HepG2 (cell line): ENCODE data around the gene TPRA1. TPM values are rescaled to one million over a fixed set of nuclear protein-coding genes. Genes with fewer than 3 reads are reported as not detected.

Source experiments
- ATAC-seq: fragments of 200-7000 bp; cut with Tn5 transposase; 3 replicates; pipeline ENCODE4 v1.9.1; 2020; ENCODE audit warnings: mild to moderate bottlenecking, moderate library complexity
- BruUV-seq: library from RNA; stranded (reverse); fragments of 400-500 nt; replicated peaks from 2 replicates; lab custom pipeline; 2021; lab: Mats Ljungman, UMichigan
- CTCF ChIA-PET: fragments of 300-600 bp; formaldehyde crosslinking; extraction: SDS; loops from one replicate; lab custom pipeline; 2021; ENCODE audit warnings: low total read pairs, inconsistent platforms, low intra/inter-chr PET ratio; lab: Yijun Ruan, JAX
- POLR2A ChIA-PET: fragments of 350-600 bp; sonication (Branson Sonifier 250); formaldehyde crosslinking; loops from one replicate; lab custom pipeline; 2020; ENCODE audit warnings: antibody characterized with exemption, inconsistent platforms; lab: Yijun Ruan, JAX
- DNase-seq: peaks from one replicate; pipeline ENCODE4 v3.0.0-alpha.2; 2015; ENCODE audit warnings: low spot score
- FAIRE-seq: peaks from 3 replicates; lab custom pipeline; 2011; peaks lifted over from hg19 to GRCh38; lab: Jason Lieb, UNC
- H2AFZ ChIP-seq: one replicate; pipeline ENCODE4 v1.6.1; 2011; ENCODE audit warnings: low read length, inconsistent platforms
- H3K27ac ChIP-seq: fragments of 300-600 bp; 3 replicates; pipeline ENCODE4 v1.8.0; 2011; ENCODE audit warnings: mixed run types, mild to moderate bottlenecking, mixed read lengths, low read length, inconsistent platforms; ENCODE audit not compliant: insufficient read depth; ENCODE audit errors: extremely low read length
- H3K27me3 ChIP-seq, 2 experiments: fragments of 200-600 bp in 1 of 2; 2 replicates in 1 of 2; 3 replicates in 1 of 2; pipeline versions ENCODE4 v1.6.0 to v1.8.0; 2011; ENCODE audit warnings: low read length in 2 of 2, mild to moderate bottlenecking in 2 of 2, moderate library complexity in 2 of 2, inconsistent platforms in 1 of 2; ENCODE audit not compliant: insufficient read depth in 2 of 2, control insufficient read depth in 1 of 2
- H3K36me3 ChIP-seq, 2 experiments: fragments of 200-600 bp in 1 of 2; replicated peaks in 1 of 2; 2 replicates in 1 of 2; 3 replicates in 1 of 2; pipeline versions ENCODE4 v1.5.1 to v1.8.0; 2011; ENCODE audit warnings: low read length in 2 of 2, inconsistent platforms in 1 of 2; ENCODE audit not compliant: insufficient read depth in 2 of 2, control insufficient read depth in 1 of 2
- H3K4me1 ChIP-seq: 2 replicates; pipeline ENCODE4 v1.5.1; 2012; ENCODE audit warnings: low read length, inconsistent platforms; ENCODE audit not compliant: insufficient read depth
- H3K4me2 ChIP-seq: 2 replicates; pipeline ENCODE4 v1.6.0; 2011; ENCODE audit warnings: low read depth, low read length, inconsistent platforms
- H3K4me3 ChIP-seq, 3 experiments: fragments of 200-600 bp in 1 of 3; sonication (generic), shearing (Covaris generic) in 1 of 3; replicated peaks in 1 of 3; 2 replicates each; pipeline ENCODE4 v1.5.1; 2011 to 2016; ENCODE audit warnings: low read length in 3 of 3, inconsistent platforms in 2 of 3, low read depth in 2 of 3, mild to moderate bottlenecking in 2 of 3, control low read depth in 1 of 3, mixed read lengths in 1 of 3; ENCODE audit not compliant: insufficient read depth in 1 of 3
- H3K79me2 ChIP-seq: one replicate; pipeline ENCODE4 v1.6.1; 2011; ENCODE audit warnings: low read length, inconsistent platforms; ENCODE audit not compliant: insufficient read depth
- H3K9ac ChIP-seq: 2 replicates; pipeline ENCODE4 v1.6.0; 2011; ENCODE audit warnings: mild to moderate bottlenecking, low read depth, low read length, inconsistent platforms; ENCODE audit not compliant: insufficient read depth
- H3K9me3 ChIP-seq: 2 replicates; pipeline ENCODE4 v1.5.1; 2012; ENCODE audit warnings: mild to moderate bottlenecking, low read length
- H4K20me1 ChIP-seq: 2 replicates; pipeline ENCODE4 v1.6.0; 2011; ENCODE audit warnings: inconsistent platforms, mild to moderate bottlenecking, low read length, moderate library complexity; ENCODE audit not compliant: insufficient read depth
- ARHGAP35 ChIP-seq: sonication (generic); formaldehyde crosslinking; IDR thresholded peaks from 2 replicates; pipeline ENCODE4 v1.9.0; 2022; ENCODE audit warnings: mild to moderate bottlenecking, inconsistent platforms, moderate library complexity, missing genetic modification reagents, borderline replicate concordance
- FOXA3 ChIP-seq: IDR thresholded peaks from 2 replicates; pipeline ENCODE4 v1.6.1; 2016; ENCODE audit warnings: missing genetic modification reagents, missing compliant biosample characterization
- HIVEP1 ChIP-seq: sonication (generic); formaldehyde crosslinking; IDR thresholded peaks from 2 replicates; pipeline ENCODE4 v1.4.0; 2020; ENCODE audit warnings: mild to moderate bottlenecking, missing genetic modification reagents
- HNF4A ChIP-seq: sonication (generic); formaldehyde crosslinking; IDR thresholded peaks from 2 replicates; pipeline ENCODE4 v1.4.0; 2020; ENCODE audit warnings: missing genetic modification reagents
- TAF1 ChIP-seq: sonication (generic); formaldehyde crosslinking; IDR thresholded peaks from 2 replicates; pipeline ENCODE4 v1.4.0; 2020; ENCODE audit warnings: missing genetic modification reagents
- ZNF326 ChIP-seq: sonication (generic); formaldehyde crosslinking; IDR thresholded peaks from 2 replicates; pipeline ENCODE4 v1.4.0; 2020; ENCODE audit warnings: missing genetic modification reagents, borderline replicate concordance
- ZNF564 ChIP-seq: sonication (generic); formaldehyde crosslinking; IDR thresholded peaks from 2 replicates; pipeline ENCODE4 v1.8.1; 2023; ENCODE audit warnings: mild to moderate bottlenecking, missing genetic modification reagents
- ZNF749 ChIP-seq: sonication (generic); formaldehyde crosslinking; IDR thresholded peaks from 2 replicates; pipeline ENCODE4 v1.8.0; 2022; ENCODE audit warnings: mild to moderate bottlenecking, missing genetic modification reagents, moderate library complexity, borderline replicate concordance
- WGBS: methylation state at CpG from one replicate; pipeline ENCODE4 v1.1.6; 2017; ENCODE audit warnings: low lambda C conversion rate; 5-methylcytosine and 5-hydroxymethylcytosine counted together
- in situ Hi-C: cut with HindIII; loops from 2 replicates; pipeline ENCODE4 v1.10.0; 2017; ENCODE audit warnings: low pct_unique_long_range_greater_than_20kb; ENCODE audit not compliant: extremely low pct_ligation_motif_present
- intact Hi-C: fragments of 100-400 bp; cut with micrococcal nuclease; formaldehyde crosslinking; loops from one replicate; pipeline ENCODE4 v1.10.0; 2022; ENCODE audit not compliant: unreplicated experiment
- polyA plus RNA-seq, 8 experiments: library from polyadenylated mRNA; depleted of rRNA in 3 of 8; stranded (reverse) in 7 of 8; unstranded in 1 of 8; fragments of >200 nt; fragmentation: Illumina TruSeq in 4 of 8; extraction: Trizol in 4 of 8; gene quantifications; 2 replicates each; pipeline versions ENCODE4 v1.2.1 to v1.2.3, GENCODE V29; 2011 to 2016; ENCODE audit warnings: low read depth in 4 of 8, missing spikeins in 1 of 8, mixed read lengths in 1 of 8; ENCODE audit not compliant: insufficient read depth in 1 of 8
- total RNA-seq, 5 experiments: library from RNA; depleted of rRNA; stranded (reverse); fragments of >200 nt; fragmentation: Illumina TruSeq; extraction: Trizol; gene quantifications; 2 replicates each; pipeline ENCODE4 v1.2.3, GENCODE V29; 2016; ENCODE audit warnings: low read depth in 1 of 5
- TF ChIP-seq, protein P1 (sequence below): sonication (generic); formaldehyde crosslinking; IDR thresholded peaks from 2 replicates; pipeline ENCODE4 v1.4.0; 2020; ENCODE audit warnings: missing genetic modification reagents
- TF ChIP-seq, protein P2 (sequence below): IDR thresholded peaks from 2 replicates; pipeline ENCODE4 v1.6.1; 2012; ENCODE audit warnings: inconsistent platforms
- TF ChIP-seq, protein P3 (sequence below): IDR thresholded peaks from 2 replicates; pipeline ENCODE4 v1.6.1; 2016; ENCODE audit warnings: missing compliant biosample characterization, missing genetic modification reagents, borderline replicate concordance
- TF ChIP-seq, protein P4 (sequence below): sonication (generic); formaldehyde crosslinking; IDR thresholded peaks from 2 replicates; pipeline ENCODE4 v1.4.0; 2020; ENCODE audit warnings: missing genetic modification reagents, borderline replicate concordance

TPRA1 gene
- total and polyA plus RNA-seq, 2 of the 13 experiments (the other 11 are each of a cell fraction or from before 2014, with no cell fraction given): 25.4 to 25.8 TPM

DNA sequence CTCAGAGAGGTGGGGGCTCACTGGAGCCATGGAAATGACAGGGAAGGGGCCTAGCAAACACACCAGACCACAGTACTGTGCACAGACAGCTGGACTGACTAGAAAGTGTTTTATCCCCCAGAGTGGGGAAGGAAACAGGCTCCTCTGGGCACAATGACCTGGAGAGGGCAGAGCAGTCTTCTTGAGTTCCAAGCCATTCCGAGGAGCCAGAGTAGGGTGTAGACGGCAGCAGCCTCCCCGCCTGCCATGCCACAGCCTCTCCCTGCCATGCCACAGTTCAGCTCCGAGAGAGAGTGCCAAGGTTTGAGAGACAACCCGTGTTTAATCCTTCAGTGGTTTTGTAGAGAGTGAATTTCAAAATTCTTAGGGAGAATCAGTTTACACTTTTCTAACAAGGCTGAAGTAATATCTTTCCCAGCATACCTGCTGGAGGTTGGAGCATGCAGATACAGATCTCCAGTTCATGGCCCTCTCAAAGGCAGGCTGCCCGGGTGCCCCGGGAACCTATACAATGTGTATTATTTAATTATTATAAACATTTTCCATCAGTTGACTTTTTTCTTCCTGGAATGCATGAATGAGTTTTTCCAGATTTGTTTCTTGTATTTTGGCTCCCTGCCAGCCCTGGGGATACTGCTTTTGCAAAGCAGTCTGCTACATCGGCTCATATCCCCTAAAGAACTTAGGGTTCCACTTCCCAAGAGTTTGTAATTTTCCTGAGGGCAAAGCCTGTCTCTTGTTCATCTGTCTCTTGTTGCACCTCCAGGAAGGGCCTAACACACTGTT, 41.7 kb upstream of the TPRA1 start:
- CTCF ChIA-PET: no interaction called here
- Histone ChIP-seq H3K4me1 (peaks cover 21% of the 10 kb centered on the region), H3K79me2 (no peaks in the 10 kb centered on the region), H3K4me2 (no peak overlapping the region), H3K27ac (no peak overlapping the region), H3K9me3 (no peaks in the 10 kb centered on the region), H3K27me3 (peaks cover 2 to 7% of the 10 kb centered on the region in 2 experiments), H3K36me3 (no peaks in the 10 kb centered on the region), H3K4me3 (no peak overlapping the region), H3K9ac (no peak overlapping the region), H4K20me1 (no peaks in the 10 kb centered on the region; the same call in 1 of the 2 replicates), H2AFZ (no peak overlapping the region)
- no TSS peak for BruUV-seq
- WGBS: 88% methylated on average over 8 of the region's 8 CpGs
- ATAC-seq: no peak
- DNase-seq: no peak
- POLR2A ChIA-PET: no interaction called here
- TF ChIP-seq, protein P1, sequence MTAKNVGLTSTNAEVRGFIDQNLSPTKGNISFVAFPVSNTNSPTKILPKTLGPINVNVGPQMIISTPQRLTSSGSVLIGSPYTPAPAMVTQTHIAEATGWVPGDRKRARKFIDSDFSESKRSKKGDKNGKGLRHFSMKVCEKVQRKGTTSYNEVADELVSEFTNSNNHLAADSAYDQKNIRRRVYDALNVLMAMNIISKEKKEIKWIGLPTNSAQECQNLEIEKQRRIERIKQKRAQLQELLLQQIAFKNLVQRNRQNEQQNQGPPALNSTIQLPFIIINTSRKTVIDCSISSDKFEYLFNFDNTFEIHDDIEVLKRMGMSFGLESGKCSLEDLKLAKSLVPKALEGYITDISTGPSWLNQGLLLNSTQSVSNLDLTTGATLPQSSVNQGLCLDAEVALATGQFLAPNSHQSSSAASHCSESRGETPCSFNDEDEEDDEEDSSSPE (CRISPR knock-in tag): no peak
- TF ChIP-seq TAF1: no peak
- TF ChIP-seq ZNF749: no peak
- TF ChIP-seq, protein P2, sequence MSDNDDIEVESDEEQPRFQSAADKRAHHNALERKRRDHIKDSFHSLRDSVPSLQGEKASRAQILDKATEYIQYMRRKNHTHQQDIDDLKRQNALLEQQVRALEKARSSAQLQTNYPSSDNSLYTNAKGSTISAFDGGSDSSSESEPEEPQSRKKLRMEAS: no peak
- no peak for TF ChIP-seq HIVEP1
- TF ChIP-seq ZNF564 (CRISPR knock-in tag): no peak
- no peak for TF ChIP-seq ARHGAP35
- TF ChIP-seq, protein P3, sequence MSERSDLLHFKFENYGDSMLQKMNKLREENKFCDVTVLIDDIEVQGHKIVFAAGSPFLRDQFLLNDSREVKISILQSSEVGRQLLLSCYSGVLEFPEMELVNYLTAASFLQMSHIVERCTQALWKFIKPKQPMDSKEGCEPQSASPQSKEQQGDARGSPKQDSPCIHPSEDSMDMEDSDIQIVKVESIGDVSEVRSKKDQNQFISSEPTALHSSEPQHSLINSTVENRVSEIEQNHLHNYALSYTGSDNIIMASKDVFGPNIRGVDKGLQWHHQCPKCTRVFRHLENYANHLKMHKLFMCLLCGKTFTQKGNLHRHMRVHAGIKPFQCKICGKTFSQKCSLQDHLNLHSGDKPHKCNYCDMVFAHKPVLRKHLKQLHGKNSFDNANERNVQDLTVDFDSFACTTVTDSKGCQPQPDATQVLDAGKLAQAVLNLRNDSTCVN (CRISPR knock-in tag): no peak
- no peak for TF ChIP-seq FOXA3 (CRISPR knock-in tag)
- no peak for TF ChIP-seq ZNF326 (CRISPR knock-in tag)
- no peak for TF ChIP-seq HNF4A (CRISPR knock-in tag)
- TF ChIP-seq, protein P4, sequence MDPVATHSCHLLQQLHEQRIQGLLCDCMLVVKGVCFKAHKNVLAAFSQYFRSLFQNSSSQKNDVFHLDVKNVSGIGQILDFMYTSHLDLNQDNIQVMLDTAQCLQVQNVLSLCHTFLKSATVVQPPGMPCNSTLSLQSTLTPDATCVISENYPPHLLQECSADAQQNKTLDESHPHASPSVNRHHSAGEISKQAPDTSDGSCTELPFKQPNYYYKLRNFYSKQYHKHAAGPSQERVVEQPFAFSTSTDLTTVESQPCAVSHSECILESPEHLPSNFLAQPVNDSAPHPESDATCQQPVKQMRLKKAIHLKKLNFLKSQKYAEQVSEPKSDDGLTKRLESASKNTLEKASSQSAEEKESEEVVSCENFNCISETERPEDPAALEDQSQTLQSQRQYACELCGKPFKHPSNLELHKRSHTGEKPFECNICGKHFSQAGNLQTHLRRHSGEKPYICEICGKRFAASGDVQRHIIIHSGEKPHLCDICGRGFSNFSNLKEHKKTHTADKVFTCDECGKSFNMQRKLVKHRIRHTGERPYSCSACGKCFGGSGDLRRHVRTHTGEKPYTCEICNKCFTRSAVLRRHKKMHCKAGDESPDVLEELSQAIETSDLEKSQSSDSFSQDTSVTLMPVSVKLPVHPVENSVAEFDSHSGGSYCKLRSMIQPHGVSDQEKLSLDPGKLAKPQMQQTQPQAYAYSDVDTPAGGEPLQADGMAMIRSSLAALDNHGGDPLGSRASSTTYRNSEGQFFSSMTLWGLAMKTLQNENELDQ (CRISPR knock-in tag): no peak
- FAIRE-seq: no peak
- intact Hi-C loops: no loop called here
- in situ Hi-C loops: no loop called here
